Mesenchymal stem cell (in vitro differentiated cells and primary cell): ENCODE measurements around the gene FARP1.

Experiments
- DNase-seq: peaks from one replicate; pipeline ENCODE4 v3.0.0-alpha.2; 2013
- H2AFZ ChIP-seq: one replicate; pipeline ENCODE4 v1.6.1; 2013; ENCODE audit warnings: low read depth, mild to moderate bottlenecking, control low read depth, inconsistent platforms, low read length, moderate library complexity
- H2AK5ac ChIP-seq: 2 replicates; pipeline ENCODE4 v1.6.1; 2013; ENCODE audit warnings: low read length, moderate library complexity, mild to moderate bottlenecking, inconsistent platforms; ENCODE audit not compliant: severe bottlenecking
- H2BK120ac ChIP-seq: one replicate; pipeline ENCODE4 v1.6.1; 2013; ENCODE audit warnings: low read depth, mild to moderate bottlenecking, inconsistent platforms, low read length, moderate library complexity
- H2BK12ac ChIP-seq, 2 experiments: one replicate each; pipeline ENCODE4 v1.6.1; 2013; ENCODE audit warnings: inconsistent platforms in 2 of 2, low read length in 2 of 2, mild to moderate bottlenecking in 2 of 2, moderate library complexity in 2 of 2, control low read depth in 1 of 2
- H2BK15ac ChIP-seq: one replicate; pipeline ENCODE4 v1.6.1; 2013; ENCODE audit warnings: mild to moderate bottlenecking, low read depth, inconsistent platforms; ENCODE audit not compliant: poor library complexity, severe bottlenecking
- H2BK5ac ChIP-seq: 2 replicates; pipeline ENCODE4 v1.6.1; 2013; ENCODE audit warnings: low read depth, mild to moderate bottlenecking, low read length, control low read depth, inconsistent platforms; ENCODE audit not compliant: poor library complexity, severe bottlenecking
- H3K14ac ChIP-seq, 2 experiments: one replicate each; pipeline ENCODE4 v1.6.1; 2013; ENCODE audit warnings: inconsistent platforms in 2 of 2, low read length in 2 of 2, control low read depth in 1 of 2, mild to moderate bottlenecking in 1 of 2, moderate library complexity in 1 of 2
- H3K18ac ChIP-seq, 2 experiments: one replicate each; pipeline ENCODE4 v1.6.1; 2013; ENCODE audit warnings: inconsistent platforms in 2 of 2, low read length in 2 of 2, control low read depth in 1 of 2, low read depth in 1 of 2, mild to moderate bottlenecking in 1 of 2
- H3K23ac ChIP-seq, 2 experiments: one replicate each; pipeline ENCODE4 v1.6.1; 2013; ENCODE audit warnings: inconsistent platforms in 2 of 2, low read length in 2 of 2, mild to moderate bottlenecking in 2 of 2, moderate library complexity in 2 of 2, control low read depth in 1 of 2
- H3K27ac ChIP-seq: 2 replicates; pipeline ENCODE4 v1.5.1; 2013; ENCODE audit warnings: mild to moderate bottlenecking, moderate library complexity, low read length, control low read depth, inconsistent platforms; ENCODE audit not compliant: poor library complexity, severe bottlenecking
- H3K27me3 ChIP-seq, 2 experiments: 2 replicates each; pipeline versions ENCODE4 v1.6.1 to v1.7.0; 2013; ENCODE audit warnings: low read length in 2 of 2, mild to moderate bottlenecking in 2 of 2, moderate library complexity in 2 of 2, control low read depth in 1 of 2, inconsistent platforms in 1 of 2; ENCODE audit not compliant: control insufficient read depth in 1 of 2, insufficient read depth in 1 of 2
- H3K36me3 ChIP-seq, 2 experiments: 2 replicates each; pipeline versions ENCODE4 v1.6.1 to v1.7.0; 2013; ENCODE audit warnings: low read length in 2 of 2, control low read depth in 1 of 2, inconsistent platforms in 1 of 2, low read depth in 1 of 2, mild to moderate bottlenecking in 1 of 2; ENCODE audit not compliant: insufficient read depth in 2 of 2, control insufficient read depth in 1 of 2
- H3K4ac ChIP-seq, 2 experiments: one replicate each; pipeline ENCODE4 v1.6.1; 2013; ENCODE audit warnings: inconsistent platforms in 2 of 2, low read length in 2 of 2, mild to moderate bottlenecking in 2 of 2, moderate library complexity in 2 of 2, control low read depth in 1 of 2, low read depth in 1 of 2
- H3K4me1 ChIP-seq: 2 replicates; pipeline ENCODE4 v1.6.1; 2013; ENCODE audit warnings: low read depth, low read length, control low read depth; ENCODE audit not compliant: control insufficient read depth, insufficient read depth
- H3K4me2 ChIP-seq: 2 replicates; pipeline ENCODE4 v1.6.1; 2013; ENCODE audit warnings: low read length, mild to moderate bottlenecking, inconsistent platforms; ENCODE audit not compliant: poor library complexity, severe bottlenecking
- H3K4me3 ChIP-seq, 2 experiments: 2 replicates each; pipeline versions ENCODE4 v1.5.1 to v1.7.0; 2013; ENCODE audit warnings: low read length in 2 of 2, mild to moderate bottlenecking in 2 of 2, control low read depth in 1 of 2, low read depth in 1 of 2; ENCODE audit not compliant: insufficient read depth in 1 of 2
- H3K79me1 ChIP-seq: replicated peaks from 2 replicates; pipeline ENCODE4 v1.6.1; 2013; ENCODE audit warnings: mild to moderate bottlenecking, control low read depth, low read length, inconsistent platforms; ENCODE audit not compliant: poor library complexity, severe bottlenecking
- H3K9ac ChIP-seq: 2 replicates; pipeline ENCODE4 v1.7.0; 2013; ENCODE audit warnings: mild to moderate bottlenecking, low read length, moderate library complexity
- H3K9me3 ChIP-seq: 2 replicates; pipeline ENCODE4 v1.7.0; 2013; ENCODE audit warnings: mild to moderate bottlenecking, low read length; ENCODE audit not compliant: control insufficient read depth
- H4K8ac ChIP-seq: one replicate; pipeline ENCODE4 v1.6.1; 2013; ENCODE audit warnings: inconsistent platforms, mild to moderate bottlenecking, low read length, moderate library complexity
- H4K91ac ChIP-seq: one replicate; pipeline ENCODE4 v1.6.1; 2013; ENCODE audit warnings: mild to moderate bottlenecking, low read length, inconsistent platforms
- WGBS: methylation state at CpG from one replicate; pipeline ENCODE4 v1.1.7; 2013; ENCODE audit warnings: mixed read lengths; 5-methylcytosine and 5-hydroxymethylcytosine counted together

FARP1 gene

DNA sequence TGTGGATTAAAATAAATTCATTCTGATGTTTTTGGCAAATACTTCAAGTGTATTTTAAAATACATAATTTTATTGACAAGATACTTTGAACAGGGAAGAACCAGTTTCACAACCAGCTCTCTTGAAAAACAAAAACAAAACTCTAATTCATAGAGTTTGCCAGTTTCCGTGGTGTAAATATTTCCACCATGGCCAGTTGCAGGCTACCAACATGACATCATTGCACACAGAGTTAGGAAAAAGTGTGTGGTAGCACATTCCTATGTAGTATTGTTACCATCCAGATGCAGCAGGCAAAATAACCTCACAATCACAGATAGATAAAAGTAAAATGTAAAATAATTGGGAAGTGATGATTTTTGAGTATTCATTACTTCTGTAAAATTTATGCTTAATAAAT lies 41.9 kb downstream of the FARP1 start:
- no peak overlapping the region for H2BK5ac ChIP-seq
- no CpG with 5 or more reads among the region's 1 CpG for WGBS
- no peak overlapping the region for H4K8ac ChIP-seq
- H3K14ac ChIP-seq = no peak overlapping the region
- H3K9me3 ChIP-seq = no peaks in the 10 kb centered on the region
- H3K4me1 ChIP-seq = peaks cover 21% of the 10 kb centered on the region
- H3K27me3 ChIP-seq = no peaks in the 10 kb centered on the region
- no peak overlapping the region for H2BK15ac ChIP-seq
- H4K91ac ChIP-seq = no peak overlapping the region
- H3K4me2 ChIP-seq = no peak overlapping the region
- H2AFZ ChIP-seq = no peak overlapping the region
- H3K23ac ChIP-seq = no peak overlapping the region
- H2BK120ac ChIP-seq = no peak overlapping the region
- no peak overlapping the region for H3K4ac ChIP-seq
- no peak overlapping the region for H2BK12ac ChIP-seq
- no peak overlapping the region for H2AK5ac ChIP-seq
- peak; percentile 80 for DNase-seq
- H3K9ac ChIP-seq = no peak overlapping the region
- peaks cover 13% of the 10 kb centered on the region for H3K79me1 ChIP-seq
- H3K4me3 ChIP-seq = no peak overlapping the region
- H3K18ac ChIP-seq = no peak overlapping the region
- H3K27ac ChIP-seq = no peak overlapping the region
- peaks cover 0 to 3% of the 10 kb centered on the region in 2 experiments for H3K36me3 ChIP-seq

DNA sequence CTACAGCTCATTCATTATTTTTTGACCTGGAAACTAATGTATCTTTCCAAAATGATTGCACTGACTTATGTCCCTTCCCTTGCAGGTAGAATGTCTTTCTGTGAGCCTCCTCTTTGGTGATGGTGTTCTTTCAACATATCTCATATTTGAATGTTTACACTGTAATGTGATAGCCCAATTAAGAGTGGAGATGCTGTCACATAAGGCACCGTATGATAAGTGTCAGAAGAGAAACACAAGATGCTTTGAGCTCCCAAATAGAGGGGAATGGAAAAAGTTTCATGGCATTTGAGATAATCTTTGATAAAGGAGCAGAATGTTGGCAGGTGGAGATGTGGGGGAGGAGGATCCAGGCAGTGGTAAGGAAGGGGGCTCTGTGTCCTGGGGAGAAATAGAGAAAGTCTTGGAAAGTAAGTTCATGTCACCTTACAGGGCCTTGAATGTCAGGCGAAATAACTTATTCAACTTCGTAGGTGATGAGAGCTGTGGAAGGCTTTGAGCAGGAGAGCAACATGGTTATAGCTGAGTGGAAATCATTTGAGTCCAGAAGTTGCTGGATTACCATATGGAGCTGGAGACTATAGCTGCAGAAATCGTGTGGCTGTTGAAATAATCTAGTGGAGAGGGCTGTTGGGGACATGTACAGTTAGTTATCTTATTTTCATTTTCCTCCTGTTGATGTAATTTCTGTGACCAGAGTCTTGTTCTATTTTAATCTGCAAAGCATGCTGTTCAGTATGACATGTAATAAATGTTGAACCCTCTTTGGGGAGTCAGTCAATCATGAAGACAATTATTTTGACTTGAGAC lies 44.5 kb downstream of the FARP1 start:
- Histone ChIP-seq H3K14ac (no peak overlapping the region), H3K79me1 (peaks cover 15% of the 10 kb centered on the region), H3K9ac (no peak overlapping the region), H3K4me1 (peaks cover 18% of the 10 kb centered on the region), H3K36me3 (peaks cover 0 to 6% of the 10 kb centered on the region in 2 experiments), H4K8ac (no peak overlapping the region), H2BK5ac (no peak overlapping the region), H2BK15ac (no peak overlapping the region), H3K4me3 (no peak overlapping the region), H2BK120ac (no peak overlapping the region), H2AFZ (no peak overlapping the region), H3K4me2 (no peak overlapping the region), H3K9me3 (no peaks in the 10 kb centered on the region), H4K91ac (no peak overlapping the region), H3K18ac (no peak overlapping the region), H3K4ac (no peak overlapping the region), H3K23ac (no peak overlapping the region), H3K27ac (no peak overlapping the region), H2AK5ac (peak overlapping the region; percentile 20), H2BK12ac (no peak overlapping the region), H3K27me3 (no peaks in the 10 kb centered on the region)
- DNase-seq = no peak
- 79% methylated on average over 4 of the region's 4 CpGs for WGBS

GRCh38 chr13:98187965-98188261 lies 45.0 kb downstream of the FARP1 start:
- Histone ChIP-seq H2BK12ac (no peak overlapping the region), H3K27me3 (no peaks in the 10 kb centered on the region), H3K36me3 (peaks cover 0 to 6% of the 10 kb centered on the region in 2 experiments), H3K4ac (no peak overlapping the region), H2BK15ac (no peak overlapping the region), H3K27ac (no peak overlapping the region), H4K91ac (no peak overlapping the region), H3K14ac (no peak overlapping the region), H3K18ac (no peak overlapping the region), H3K9me3 (no peaks in the 10 kb centered on the region), H2BK5ac (no peak overlapping the region), H3K4me1 (peaks cover 18% of the 10 kb centered on the region), H3K9ac (no peak overlapping the region), H2AFZ (no peak overlapping the region), H3K23ac (peak overlapping the region in 1 of 2 experiments; percentile 10), H4K8ac (no peak overlapping the region), H2BK120ac (no peak overlapping the region), H3K4me2 (no peak overlapping the region), H3K4me3 (no peak overlapping the region), H2AK5ac (no peak overlapping the region), H3K79me1 (peaks cover 17% of the 10 kb centered on the region)
- 96% methylated on average over 7 of the region's 7 CpGs for WGBS
- no peak for DNase-seq

- Histone ChIP-seq H2BK120ac (no peak overlapping the region), H3K27ac (no peak overlapping the region), H2BK5ac (no peak overlapping the region), H3K4ac (no peak overlapping the region), H3K18ac (no peak overlapping the region), H3K9me3 (no peaks in the 10 kb centered on the region), H2AFZ (no peak overlapping the region), H3K9ac (no peak overlapping the region), H3K79me1 (peaks cover 15% of the 10 kb centered on the region), H3K4me2 (no peak overlapping the region), H2BK15ac (no peak overlapping the region), H2BK12ac (no peak overlapping the region), H4K91ac (no peak overlapping the region), H2AK5ac (peak overlapping the region; percentile 51), H3K23ac (no peak overlapping the region), H3K27me3 (no peaks in the 10 kb centered on the region), H4K8ac (peak overlapping the region; percentile 42), H3K4me1 (peaks cover 16% of the 10 kb centered on the region), H3K4me3 (no peak overlapping the region), H3K36me3 (peaks cover 0 to 6% of the 10 kb centered on the region in 2 experiments), H3K14ac (no peak overlapping the region)
- WGBS = 95% methylated on average over 14 of the region's 14 CpGs
- no peak for DNase-seq
These were observed 45.8 kb downstream of the FARP1 start for GRCh38 chr13:98188544-98189166.
